Mesothelial cell of epicardium (in vitro differentiated cells): ENCODE results near the gene TRIM31. TPM values are rescaled to one million over a fixed set of nuclear protein-coding genes. Genes with fewer than 3 reads are reported as not detected.
"Not testable (repeated sequence)": the region's sequence is repeated elsewhere in the genome, so short reads cannot be mapped to it uniquely, and the experiment has no call there.

ENCODE experiments used
- DNase-seq, 2 experiments: peaks; one replicate each; pipeline ENCODE4 v3.0.0; 2021; ENCODE audit warnings: low spot score in 2 of 2; ENCODE audit not compliant: unreplicated experiment in 2 of 2
- H3K27ac Mint-ChIP-seq: 2 replicates; pipeline ENCODE4 v1.8.0; 2021; ENCODE audit warnings: mixed read lengths
- H3K27me3 Mint-ChIP-seq: 2 replicates; pipeline ENCODE4 v1.8.0; 2021; ENCODE audit warnings: low read depth, mixed read lengths
- H3K36me3 Mint-ChIP-seq: 2 replicates; pipeline ENCODE4 v1.8.0; 2021; ENCODE audit warnings: mixed read lengths
- H3K4me1 Mint-ChIP-seq: 2 replicates; pipeline ENCODE4 v1.8.0; 2021; ENCODE audit warnings: mixed read lengths
- H3K4me3 Mint-ChIP-seq: 2 replicates; pipeline ENCODE4 v1.8.0; 2021; ENCODE audit warnings: mild to moderate bottlenecking, moderate library complexity, mixed read lengths
- H3K9me3 Mint-ChIP-seq: 2 replicates; pipeline ENCODE4 v1.8.0; 2021; ENCODE audit warnings: mixed read lengths
- total RNA-seq: library from RNA; stranded (reverse); gene quantifications from 3 replicates; pipeline ENCODE4 v1.2.1, GENCODE V29; 2021
- TF ChIP-seq, protein P1 (sequence below): fragments of 200-600 bp; sonication (generic); IDR thresholded peaks from one replicate; pipeline ENCODE4 v1.5.0; 2021; ENCODE audit warnings: antibody characterized with exemption; ENCODE audit not compliant: unreplicated experiment

TRIM31 gene
- total RNA-seq, 1 donor from 2014 or later, result not detected

DNA sequence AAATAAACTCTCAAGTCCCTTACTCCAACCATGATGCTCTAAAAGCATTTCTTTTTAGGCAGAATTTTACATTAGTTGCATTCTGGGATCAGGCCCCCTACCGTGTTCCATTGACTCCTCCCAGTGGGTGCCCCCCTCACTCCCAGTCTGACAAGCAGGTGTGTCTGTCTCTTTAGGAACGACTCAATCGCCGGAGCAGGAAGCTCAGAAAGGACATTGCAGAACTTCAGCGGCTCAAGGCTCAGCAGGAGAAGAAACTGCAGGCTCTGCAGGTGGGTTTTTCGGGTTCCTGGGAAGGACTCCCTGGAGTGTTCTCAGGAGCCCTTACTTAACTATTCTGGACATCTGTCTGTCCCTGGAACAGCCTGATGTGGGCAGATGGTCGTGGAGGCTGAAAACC lies 32.9 kb upstream of the TRIM31 start:
- TF ChIP-seq, protein P1, sequence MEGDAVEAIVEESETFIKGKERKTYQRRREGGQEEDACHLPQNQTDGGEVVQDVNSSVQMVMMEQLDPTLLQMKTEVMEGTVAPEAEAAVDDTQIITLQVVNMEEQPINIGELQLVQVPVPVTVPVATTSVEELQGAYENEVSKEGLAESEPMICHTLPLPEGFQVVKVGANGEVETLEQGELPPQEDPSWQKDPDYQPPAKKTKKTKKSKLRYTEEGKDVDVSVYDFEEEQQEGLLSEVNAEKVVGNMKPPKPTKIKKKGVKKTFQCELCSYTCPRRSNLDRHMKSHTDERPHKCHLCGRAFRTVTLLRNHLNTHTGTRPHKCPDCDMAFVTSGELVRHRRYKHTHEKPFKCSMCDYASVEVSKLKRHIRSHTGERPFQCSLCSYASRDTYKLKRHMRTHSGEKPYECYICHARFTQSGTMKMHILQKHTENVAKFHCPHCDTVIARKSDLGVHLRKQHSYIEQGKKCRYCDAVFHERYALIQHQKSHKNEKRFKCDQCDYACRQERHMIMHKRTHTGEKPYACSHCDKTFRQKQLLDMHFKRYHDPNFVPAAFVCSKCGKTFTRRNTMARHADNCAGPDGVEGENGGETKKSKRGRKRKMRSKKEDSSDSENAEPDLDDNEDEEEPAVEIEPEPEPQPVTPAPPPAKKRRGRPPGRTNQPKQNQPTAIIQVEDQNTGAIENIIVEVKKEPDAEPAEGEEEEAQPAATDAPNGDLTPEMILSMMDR, result no peak
- H3K4me1 Mint-ChIP-seq, result no peaks in the 10 kb centered on the region
- H3K36me3 Mint-ChIP-seq, result no peaks in the 10 kb centered on the region
- H3K9me3 Mint-ChIP-seq, result no peaks in the 10 kb centered on the region
- H3K27ac Mint-ChIP-seq, result no peak overlapping the region
- peaks cover 78% of the 10 kb centered on the region for H3K27me3 Mint-ChIP-seq
- no peak for DNase-seq
- H3K4me3 Mint-ChIP-seq, result no peak overlapping the region

DNA sequence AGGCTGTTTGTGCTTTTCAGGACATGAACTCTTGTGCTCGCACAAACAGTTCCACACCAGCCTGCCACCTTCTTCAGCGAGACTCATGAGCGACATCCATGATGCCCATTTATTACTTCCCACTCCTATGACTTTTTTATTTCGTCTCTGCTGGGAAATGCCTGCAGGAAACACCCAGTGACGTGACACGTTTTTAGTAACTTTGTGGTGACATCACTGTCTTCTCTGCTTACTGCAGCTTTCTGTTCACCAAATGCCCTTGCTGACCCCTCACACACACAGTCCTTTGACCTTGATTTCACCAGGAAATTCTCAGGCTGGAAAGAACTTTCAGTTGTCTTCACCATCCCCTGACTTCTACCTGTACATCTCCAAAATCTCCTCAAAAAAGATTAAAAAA lies 31.9 kb upstream of the TRIM31 start:
- Mint-ChIP-seq H3K4me1 (no peaks in the 10 kb centered on the region), H3K27me3 (peaks cover 79% of the 10 kb centered on the region), H3K4me3 (no peak overlapping the region), H3K9me3 (no peaks in the 10 kb centered on the region), H3K36me3 (no peaks in the 10 kb centered on the region), H3K27ac (no peak overlapping the region)
- TF ChIP-seq, protein P1, result no peak
- DNase-seq, result no peak

DNA sequence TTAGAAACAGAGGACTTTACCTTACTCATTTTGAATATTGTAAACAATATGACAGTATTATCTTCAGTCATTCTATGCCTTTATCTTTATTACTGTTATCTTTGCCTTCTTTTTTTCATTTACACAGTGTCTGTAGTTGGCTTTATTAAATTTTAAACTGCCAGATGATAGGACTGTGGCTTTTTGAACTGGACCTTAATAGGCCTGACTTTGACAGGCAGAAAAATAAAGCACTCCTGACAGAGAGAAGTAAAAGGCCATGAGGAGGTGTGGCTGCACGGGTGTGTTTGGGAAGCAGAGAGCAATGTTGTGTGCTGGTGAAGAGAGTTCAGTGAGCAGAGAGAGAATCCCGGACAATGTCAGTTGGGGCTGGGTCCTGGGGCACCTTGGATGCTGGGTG lies 30.9 kb upstream of the TRIM31 start:
- Mint-ChIP-seq H3K36me3 (no peaks in the 10 kb centered on the region), H3K27ac (no peak overlapping the region), H3K9me3 (no peaks in the 10 kb centered on the region), H3K4me3 (no peak overlapping the region), H3K27me3 (peaks cover 84% of the 10 kb centered on the region), H3K4me1 (no peaks in the 10 kb centered on the region)
- TF ChIP-seq, protein P1, result no peak
- DNase-seq, result no peak

DNA sequence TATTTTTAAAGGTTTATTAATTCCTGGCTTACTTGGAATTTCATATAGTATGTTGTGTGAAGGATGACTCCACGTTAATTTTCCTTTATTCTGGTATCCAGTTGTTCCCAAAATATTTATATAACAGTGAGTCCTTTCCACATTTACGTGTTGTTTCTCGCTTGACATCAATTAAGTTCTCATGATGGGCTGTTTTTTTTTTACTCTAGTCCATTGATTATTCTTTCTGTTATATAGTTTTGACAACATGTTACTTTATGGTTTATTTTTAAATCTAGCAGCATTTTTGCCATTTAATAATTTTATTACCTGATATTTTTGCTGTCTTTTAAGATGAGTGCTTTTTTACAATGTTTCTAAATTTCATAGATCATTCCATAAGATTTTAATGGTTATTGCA lies 29.8 kb upstream of the TRIM31 start:
- TF ChIP-seq, protein P1, result no peak
- Mint-ChIP-seq H3K4me3 (no peak overlapping the region), H3K36me3 (no peaks in the 10 kb centered on the region)

DNA sequence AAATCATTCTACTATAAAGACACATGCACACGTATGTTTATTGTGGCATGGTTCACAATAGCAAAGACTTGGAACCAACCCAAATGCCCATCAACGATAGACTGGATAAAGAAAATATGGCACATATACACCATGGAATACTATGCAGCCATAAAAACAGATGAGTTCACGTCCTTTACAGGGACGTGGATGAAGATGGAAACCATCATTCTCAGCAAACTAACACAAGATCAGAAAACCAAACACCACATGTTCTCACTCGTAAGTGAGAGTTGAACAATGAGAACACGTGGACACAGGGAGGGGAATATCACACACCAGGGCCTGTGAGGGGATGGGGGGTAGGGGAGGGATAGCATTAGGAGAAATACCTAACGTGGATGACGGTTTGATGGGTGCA lies 27.4 kb upstream of the TRIM31 start:
- not testable (repeated sequence) for H3K4me3 Mint-ChIP-seq, H3K27ac Mint-ChIP-seq, DNase-seq, H3K4me1 Mint-ChIP-seq, H3K36me3 Mint-ChIP-seq, H3K9me3 Mint-ChIP-seq
- H3K27me3 Mint-ChIP-seq, result peaks cover 89% of the 10 kb centered on the region

More for the DNA sequence above, 29.8 kb upstream of the TRIM31 start:
- H3K4me1 Mint-ChIP-seq, result no peaks in the 10 kb centered on the region
- no peak for DNase-seq
- H3K9me3 Mint-ChIP-seq, result no peaks in the 10 kb centered on the region
- H3K27ac Mint-ChIP-seq, result no peak overlapping the region
- H3K27me3 Mint-ChIP-seq, result peaks cover 86% of the 10 kb centered on the region

DNA sequence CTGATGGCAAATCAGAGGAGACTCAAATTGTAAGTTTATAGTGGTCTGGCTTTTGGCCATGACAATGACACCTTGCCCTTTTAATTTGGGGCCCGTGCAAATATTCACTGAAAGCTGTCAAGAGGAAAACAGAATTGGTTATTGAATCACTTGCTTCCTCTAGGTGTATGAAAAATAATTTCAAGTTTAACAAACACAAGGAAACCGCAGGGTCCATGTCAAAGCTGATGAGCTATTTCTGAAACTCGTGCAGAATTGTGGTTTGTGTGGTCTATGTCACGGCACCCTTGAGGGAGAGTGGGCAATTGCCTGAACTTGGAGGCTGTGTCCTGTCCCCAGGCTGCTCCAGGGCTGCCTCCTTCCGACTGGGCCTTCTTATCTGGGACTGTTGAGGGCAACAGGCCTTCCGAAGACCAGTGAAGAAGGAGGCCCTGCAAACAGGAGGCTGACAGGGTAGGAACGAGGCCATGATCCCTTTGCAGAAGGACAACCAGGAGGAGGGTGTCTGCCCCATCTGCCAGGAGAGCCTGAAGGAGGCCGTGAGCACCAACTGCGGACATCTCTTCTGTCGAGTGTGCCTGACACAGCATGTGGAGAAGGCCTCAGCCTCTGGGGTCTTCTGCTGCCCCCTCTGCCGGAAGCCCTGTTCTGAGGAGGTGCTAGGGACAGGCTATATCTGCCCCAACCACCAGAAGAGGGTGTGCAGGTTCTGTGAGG lies 23.8 kb upstream of the TRIM31 start:
- Mint-ChIP-seq H3K27ac (no peak overlapping the region), H3K4me3 (no peak overlapping the region), H3K27me3 (peaks cover 90% of the 10 kb centered on the region), H3K36me3 (no peaks in the 10 kb centered on the region), H3K4me1 (no peaks in the 10 kb centered on the region), H3K9me3 (no peaks in the 10 kb centered on the region)
- no peak for DNase-seq
- TF ChIP-seq, protein P1, result no peak
